ENCODE measurements around the gene MAP3K7CL.

DNA sequence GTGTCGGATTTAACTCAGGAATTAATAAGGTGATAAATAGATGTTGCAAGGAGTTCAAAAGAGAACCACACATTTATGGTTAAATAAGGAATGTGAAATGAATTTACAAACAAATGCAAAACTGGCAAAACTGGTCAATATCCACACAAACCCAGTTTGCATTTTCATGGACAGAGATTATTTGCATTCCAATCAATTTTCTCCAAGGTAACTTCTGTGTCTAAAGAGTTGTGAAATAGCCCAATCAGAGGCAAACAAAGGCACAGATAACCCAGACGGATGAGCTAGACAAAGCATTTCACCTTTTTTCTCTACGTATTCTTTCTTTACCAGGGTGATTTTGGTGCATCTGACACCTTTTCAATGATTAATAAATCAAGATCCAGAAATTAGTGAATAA is 63.9 kb downstream of the MAP3K7CL start:
- TF ChIP-seq POLR2AphosphoS5 (IDR thresholded peaks at IDR 0.05; ENCODE audit: low read depth) (no peak), GABPA (IDR thresholded peaks at IDR 0.05; ENCODE audit: low read depth) (no peak), SPI1 (IDR thresholded peaks at IDR 0.05; ENCODE audit: borderline replicate concordance, low read depth) (no peak)
- TF ChIP-seq, protein P1, sequence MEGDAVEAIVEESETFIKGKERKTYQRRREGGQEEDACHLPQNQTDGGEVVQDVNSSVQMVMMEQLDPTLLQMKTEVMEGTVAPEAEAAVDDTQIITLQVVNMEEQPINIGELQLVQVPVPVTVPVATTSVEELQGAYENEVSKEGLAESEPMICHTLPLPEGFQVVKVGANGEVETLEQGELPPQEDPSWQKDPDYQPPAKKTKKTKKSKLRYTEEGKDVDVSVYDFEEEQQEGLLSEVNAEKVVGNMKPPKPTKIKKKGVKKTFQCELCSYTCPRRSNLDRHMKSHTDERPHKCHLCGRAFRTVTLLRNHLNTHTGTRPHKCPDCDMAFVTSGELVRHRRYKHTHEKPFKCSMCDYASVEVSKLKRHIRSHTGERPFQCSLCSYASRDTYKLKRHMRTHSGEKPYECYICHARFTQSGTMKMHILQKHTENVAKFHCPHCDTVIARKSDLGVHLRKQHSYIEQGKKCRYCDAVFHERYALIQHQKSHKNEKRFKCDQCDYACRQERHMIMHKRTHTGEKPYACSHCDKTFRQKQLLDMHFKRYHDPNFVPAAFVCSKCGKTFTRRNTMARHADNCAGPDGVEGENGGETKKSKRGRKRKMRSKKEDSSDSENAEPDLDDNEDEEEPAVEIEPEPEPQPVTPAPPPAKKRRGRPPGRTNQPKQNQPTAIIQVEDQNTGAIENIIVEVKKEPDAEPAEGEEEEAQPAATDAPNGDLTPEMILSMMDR (IDR thresholded peaks at IDR 0.05; ENCODE audit: insufficient read depth, low read length): no peak
- TF ChIP-seq, protein P2, sequence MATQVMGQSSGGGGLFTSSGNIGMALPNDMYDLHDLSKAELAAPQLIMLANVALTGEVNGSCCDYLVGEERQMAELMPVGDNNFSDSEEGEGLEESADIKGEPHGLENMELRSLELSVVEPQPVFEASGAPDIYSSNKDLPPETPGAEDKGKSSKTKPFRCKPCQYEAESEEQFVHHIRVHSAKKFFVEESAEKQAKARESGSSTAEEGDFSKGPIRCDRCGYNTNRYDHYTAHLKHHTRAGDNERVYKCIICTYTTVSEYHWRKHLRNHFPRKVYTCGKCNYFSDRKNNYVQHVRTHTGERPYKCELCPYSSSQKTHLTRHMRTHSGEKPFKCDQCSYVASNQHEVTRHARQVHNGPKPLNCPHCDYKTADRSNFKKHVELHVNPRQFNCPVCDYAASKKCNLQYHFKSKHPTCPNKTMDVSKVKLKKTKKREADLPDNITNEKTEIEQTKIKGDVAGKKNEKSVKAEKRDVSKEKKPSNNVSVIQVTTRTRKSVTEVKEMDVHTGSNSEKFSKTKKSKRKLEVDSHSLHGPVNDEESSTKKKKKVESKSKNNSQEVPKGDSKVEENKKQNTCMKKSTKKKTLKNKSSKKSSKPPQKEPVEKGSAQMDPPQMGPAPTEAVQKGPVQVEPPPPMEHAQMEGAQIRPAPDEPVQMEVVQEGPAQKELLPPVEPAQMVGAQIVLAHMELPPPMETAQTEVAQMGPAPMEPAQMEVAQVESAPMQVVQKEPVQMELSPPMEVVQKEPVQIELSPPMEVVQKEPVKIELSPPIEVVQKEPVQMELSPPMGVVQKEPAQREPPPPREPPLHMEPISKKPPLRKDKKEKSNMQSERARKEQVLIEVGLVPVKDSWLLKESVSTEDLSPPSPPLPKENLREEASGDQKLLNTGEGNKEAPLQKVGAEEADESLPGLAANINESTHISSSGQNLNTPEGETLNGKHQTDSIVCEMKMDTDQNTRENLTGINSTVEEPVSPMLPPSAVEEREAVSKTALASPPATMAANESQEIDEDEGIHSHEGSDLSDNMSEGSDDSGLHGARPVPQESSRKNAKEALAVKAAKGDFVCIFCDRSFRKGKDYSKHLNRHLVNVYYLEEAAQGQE (IDR thresholded peaks at IDR 0.05; ENCODE audit: insufficient replicate concordance, low read depth): no peak
